GM23338 (cell line): Measurements from ENCODE around the gene UBL4A.

ENCODE experiments used
- CREB1 ChIP-seq: fragments of 250-450 bp; sonication (Bioruptor Pico); IDR thresholded peaks from 2 replicates; pipeline ENCODE4 v1.5.0; 2020; ENCODE audit warnings: low read depth, mild to moderate bottlenecking, moderate library complexity
- EZH2 ChIP-seq: fragments of 200-600 bp; sonication (generic); IDR thresholded peaks from one replicate; pipeline ENCODE4 v1.8.0; 2017; ENCODE audit warnings: antibody characterized with exemption, mild to moderate bottlenecking, low read depth; ENCODE audit not compliant: unreplicated experiment
- EZH2phosphoT487 ChIP-seq: fragments of 200-600 bp; sonication (generic); IDR thresholded peaks from one replicate; pipeline ENCODE4 v1.8.1; 2018; ENCODE audit warnings: antibody characterized with exemption; ENCODE audit not compliant: unreplicated experiment
- JUNB ChIP-seq: IDR thresholded peaks from one replicate; pipeline ENCODE4 v1.6.1; 2016; ENCODE audit warnings: antibody characterized with exemption; ENCODE audit not compliant: unreplicated experiment
- POLR2AphosphoS5 ChIP-seq: IDR thresholded peaks from 2 replicates; pipeline ENCODE4 v1.6.1; 2016; ENCODE audit warnings: antibody characterized with exemption, low read depth
- STAT1 ChIP-seq: IDR thresholded peaks from one replicate; pipeline ENCODE4 v1.6.1; 2016; ENCODE audit warnings: antibody characterized with exemption; ENCODE audit not compliant: unreplicated experiment
- TF ChIP-seq, protein P1 (sequence below), 2 experiments: fragments of 200-600 bp in 1 of 2; sonication (generic) in 1 of 2; conservative IDR thresholded peaks; 2 replicates each; pipeline versions ENCODE4 v1.5.1 to v1.6.1; 2016 to 2017; ENCODE audit warnings: antibody characterized with exemption in 2 of 2, low read depth in 2 of 2, mild to moderate bottlenecking in 2 of 2, moderate library complexity in 1 of 2
- TF ChIP-seq, protein P2 (sequence below): IDR thresholded peaks from one replicate; pipeline ENCODE4 v1.6.1; 2018; ENCODE audit warnings: antibody characterized with exemption; ENCODE audit not compliant: unreplicated experiment

DNA sequence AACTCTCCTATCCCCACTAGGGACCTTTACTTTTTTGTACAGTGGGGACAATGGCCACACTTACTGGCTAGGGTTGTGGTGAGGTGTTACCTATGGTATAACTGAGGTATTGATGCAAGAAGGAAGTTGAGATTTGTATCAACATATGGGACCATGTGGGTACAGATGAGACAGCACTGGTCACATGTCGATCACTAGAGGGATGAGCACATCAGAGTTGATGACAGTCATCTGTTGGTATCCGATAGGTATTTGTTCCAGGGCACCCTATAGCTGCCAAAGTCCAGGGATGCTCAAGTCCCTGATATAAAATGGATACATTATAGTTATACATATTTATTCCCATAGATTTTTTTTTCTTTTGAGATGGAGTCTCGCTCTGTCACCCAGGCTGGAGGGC, 16.6 kb upstream of the UBL4A start:
- TF ChIP-seq, protein P1, sequence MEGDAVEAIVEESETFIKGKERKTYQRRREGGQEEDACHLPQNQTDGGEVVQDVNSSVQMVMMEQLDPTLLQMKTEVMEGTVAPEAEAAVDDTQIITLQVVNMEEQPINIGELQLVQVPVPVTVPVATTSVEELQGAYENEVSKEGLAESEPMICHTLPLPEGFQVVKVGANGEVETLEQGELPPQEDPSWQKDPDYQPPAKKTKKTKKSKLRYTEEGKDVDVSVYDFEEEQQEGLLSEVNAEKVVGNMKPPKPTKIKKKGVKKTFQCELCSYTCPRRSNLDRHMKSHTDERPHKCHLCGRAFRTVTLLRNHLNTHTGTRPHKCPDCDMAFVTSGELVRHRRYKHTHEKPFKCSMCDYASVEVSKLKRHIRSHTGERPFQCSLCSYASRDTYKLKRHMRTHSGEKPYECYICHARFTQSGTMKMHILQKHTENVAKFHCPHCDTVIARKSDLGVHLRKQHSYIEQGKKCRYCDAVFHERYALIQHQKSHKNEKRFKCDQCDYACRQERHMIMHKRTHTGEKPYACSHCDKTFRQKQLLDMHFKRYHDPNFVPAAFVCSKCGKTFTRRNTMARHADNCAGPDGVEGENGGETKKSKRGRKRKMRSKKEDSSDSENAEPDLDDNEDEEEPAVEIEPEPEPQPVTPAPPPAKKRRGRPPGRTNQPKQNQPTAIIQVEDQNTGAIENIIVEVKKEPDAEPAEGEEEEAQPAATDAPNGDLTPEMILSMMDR (conservative IDR thresholded peaks at IDR 0.05; ENCODE audit: low read depth in 2 of 2), result no peak
- TF ChIP-seq EZH2phosphoT487 (no peak), CREB1 (CRISPR knock-in tag) (no peak), STAT1 (no peak), EZH2 (no peak), JUNB (no peak), POLR2AphosphoS5 (no peak)
- TF ChIP-seq, protein P2, sequence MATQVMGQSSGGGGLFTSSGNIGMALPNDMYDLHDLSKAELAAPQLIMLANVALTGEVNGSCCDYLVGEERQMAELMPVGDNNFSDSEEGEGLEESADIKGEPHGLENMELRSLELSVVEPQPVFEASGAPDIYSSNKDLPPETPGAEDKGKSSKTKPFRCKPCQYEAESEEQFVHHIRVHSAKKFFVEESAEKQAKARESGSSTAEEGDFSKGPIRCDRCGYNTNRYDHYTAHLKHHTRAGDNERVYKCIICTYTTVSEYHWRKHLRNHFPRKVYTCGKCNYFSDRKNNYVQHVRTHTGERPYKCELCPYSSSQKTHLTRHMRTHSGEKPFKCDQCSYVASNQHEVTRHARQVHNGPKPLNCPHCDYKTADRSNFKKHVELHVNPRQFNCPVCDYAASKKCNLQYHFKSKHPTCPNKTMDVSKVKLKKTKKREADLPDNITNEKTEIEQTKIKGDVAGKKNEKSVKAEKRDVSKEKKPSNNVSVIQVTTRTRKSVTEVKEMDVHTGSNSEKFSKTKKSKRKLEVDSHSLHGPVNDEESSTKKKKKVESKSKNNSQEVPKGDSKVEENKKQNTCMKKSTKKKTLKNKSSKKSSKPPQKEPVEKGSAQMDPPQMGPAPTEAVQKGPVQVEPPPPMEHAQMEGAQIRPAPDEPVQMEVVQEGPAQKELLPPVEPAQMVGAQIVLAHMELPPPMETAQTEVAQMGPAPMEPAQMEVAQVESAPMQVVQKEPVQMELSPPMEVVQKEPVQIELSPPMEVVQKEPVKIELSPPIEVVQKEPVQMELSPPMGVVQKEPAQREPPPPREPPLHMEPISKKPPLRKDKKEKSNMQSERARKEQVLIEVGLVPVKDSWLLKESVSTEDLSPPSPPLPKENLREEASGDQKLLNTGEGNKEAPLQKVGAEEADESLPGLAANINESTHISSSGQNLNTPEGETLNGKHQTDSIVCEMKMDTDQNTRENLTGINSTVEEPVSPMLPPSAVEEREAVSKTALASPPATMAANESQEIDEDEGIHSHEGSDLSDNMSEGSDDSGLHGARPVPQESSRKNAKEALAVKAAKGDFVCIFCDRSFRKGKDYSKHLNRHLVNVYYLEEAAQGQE, result no peak
